ENCODE results near the gene PKP4.

DNA sequence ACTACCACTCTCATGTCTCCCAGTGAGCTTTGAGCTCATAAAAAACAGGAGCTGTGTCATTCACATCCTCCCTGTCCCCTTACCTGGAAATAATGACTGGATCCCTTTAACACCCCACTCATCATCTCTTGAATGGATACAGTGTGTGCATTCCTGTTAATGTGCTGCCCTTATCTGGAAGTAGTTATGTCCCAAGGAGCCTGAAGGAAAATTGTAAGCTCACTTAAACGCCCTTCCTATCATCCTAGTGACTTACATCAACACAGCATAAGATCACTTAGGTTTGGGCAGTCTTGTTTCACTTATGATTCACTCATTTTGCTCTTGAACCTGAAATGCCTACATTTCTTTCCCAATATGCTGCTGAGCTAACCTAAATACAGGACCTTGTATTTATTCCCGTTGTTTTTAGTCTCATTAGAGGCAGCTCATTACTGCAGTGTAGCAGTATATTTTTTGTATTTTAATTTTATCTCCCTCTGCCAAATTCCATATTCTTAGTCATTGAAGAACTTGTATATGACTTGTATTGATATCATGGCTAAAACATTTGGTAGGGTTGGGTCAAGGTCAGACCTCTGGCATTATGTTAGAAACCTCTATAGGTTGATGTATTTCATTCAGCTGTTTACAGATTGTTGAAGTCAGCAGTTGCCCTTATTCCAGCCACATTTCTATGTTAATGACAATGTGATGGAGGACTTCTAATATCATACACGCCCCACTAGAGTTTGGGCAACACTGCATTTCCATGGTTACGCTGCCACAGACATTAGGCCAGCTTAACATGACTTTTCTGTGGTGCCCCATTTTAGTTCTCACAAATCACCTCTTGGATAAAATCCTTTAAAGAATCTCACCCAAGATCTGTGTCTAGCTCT, 72.9 kb downstream of the PKP4 start:
- TF ChIP-seq POLR2A (IDR thresholded peaks at IDR 0.05; ENCODE audit: control extremely low read depth in 1 of 2, low read depth in 2 of 2, low read length in 2 of 2) (no peak), TEAD4 (IDR thresholded peaks at IDR 0.05; ENCODE audit: low read depth, low read length) (no peak), TAF1 (IDR thresholded peaks at IDR 0.05; ENCODE audit: low read depth, low read length) (no peak), EZH2 (IDR thresholded peaks at IDR 0.05; ENCODE audit: low read depth, low read length, severe bottlenecking) (no peak), CHD1 (IDR thresholded peaks at IDR 0.05; ENCODE audit: low read depth, low read length) (no peak), JUN (IDR thresholded peaks at IDR 0.05; ENCODE audit: low read depth, low read length) (no peak), EP300 (IDR thresholded peaks at IDR 0.05; ENCODE audit: borderline replicate concordance in 1 of 2, low read depth in 2 of 2, low read length in 2 of 2) (no peak), RBBP5 (IDR thresholded peaks at IDR 0.05; ENCODE audit: borderline replicate concordance, low read depth, low read length) (no peak), ZNF274 (IDR thresholded peaks at IDR 0.05; ENCODE audit: borderline replicate concordance, extremely low read depth, low read length) (no peak), YY1 (IDR thresholded peaks at IDR 0.05; ENCODE audit: low read depth, low read length) (no peak)
- TF ChIP-seq, protein P1, sequence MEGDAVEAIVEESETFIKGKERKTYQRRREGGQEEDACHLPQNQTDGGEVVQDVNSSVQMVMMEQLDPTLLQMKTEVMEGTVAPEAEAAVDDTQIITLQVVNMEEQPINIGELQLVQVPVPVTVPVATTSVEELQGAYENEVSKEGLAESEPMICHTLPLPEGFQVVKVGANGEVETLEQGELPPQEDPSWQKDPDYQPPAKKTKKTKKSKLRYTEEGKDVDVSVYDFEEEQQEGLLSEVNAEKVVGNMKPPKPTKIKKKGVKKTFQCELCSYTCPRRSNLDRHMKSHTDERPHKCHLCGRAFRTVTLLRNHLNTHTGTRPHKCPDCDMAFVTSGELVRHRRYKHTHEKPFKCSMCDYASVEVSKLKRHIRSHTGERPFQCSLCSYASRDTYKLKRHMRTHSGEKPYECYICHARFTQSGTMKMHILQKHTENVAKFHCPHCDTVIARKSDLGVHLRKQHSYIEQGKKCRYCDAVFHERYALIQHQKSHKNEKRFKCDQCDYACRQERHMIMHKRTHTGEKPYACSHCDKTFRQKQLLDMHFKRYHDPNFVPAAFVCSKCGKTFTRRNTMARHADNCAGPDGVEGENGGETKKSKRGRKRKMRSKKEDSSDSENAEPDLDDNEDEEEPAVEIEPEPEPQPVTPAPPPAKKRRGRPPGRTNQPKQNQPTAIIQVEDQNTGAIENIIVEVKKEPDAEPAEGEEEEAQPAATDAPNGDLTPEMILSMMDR (IDR thresholded peaks at IDR 0.05; ENCODE audit: control extremely low read depth in 1 of 3, insufficient read depth in 1 of 3, low read depth in 1 of 3, low read length in 3 of 3), result no peak
- TF ChIP-seq, protein P2, sequence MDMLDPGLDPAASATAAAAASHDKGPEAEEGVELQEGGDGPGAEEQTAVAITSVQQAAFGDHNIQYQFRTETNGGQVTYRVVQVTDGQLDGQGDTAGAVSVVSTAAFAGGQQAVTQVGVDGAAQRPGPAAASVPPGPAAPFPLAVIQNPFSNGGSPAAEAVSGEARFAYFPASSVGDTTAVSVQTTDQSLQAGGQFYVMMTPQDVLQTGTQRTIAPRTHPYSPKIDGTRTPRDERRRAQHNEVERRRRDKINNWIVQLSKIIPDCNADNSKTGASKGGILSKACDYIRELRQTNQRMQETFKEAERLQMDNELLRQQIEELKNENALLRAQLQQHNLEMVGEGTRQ (IDR thresholded peaks at IDR 0.05; ENCODE audit: low read length), result no peak
